ENCODE measurements around the gene FBXO31. TPM values are rescaled to one million over a fixed set of nuclear protein-coding genes. Genes with fewer than 3 reads are reported as not detected.
A peak's percentile ranks its signal among the peaks of the same experiment; 100 is the strongest.
"Not testable (repeated sequence)": the region's sequence is repeated elsewhere in the genome, so short reads cannot be mapped to it uniquely, and the experiment has no call there.

Gene FBXO31
- total and polyA plus RNA-seq, 2 of the 13 experiments (the other 11 are each of a cell fraction or from before 2014, with no cell fraction given): 92.4 to 101 TPM

DNA sequence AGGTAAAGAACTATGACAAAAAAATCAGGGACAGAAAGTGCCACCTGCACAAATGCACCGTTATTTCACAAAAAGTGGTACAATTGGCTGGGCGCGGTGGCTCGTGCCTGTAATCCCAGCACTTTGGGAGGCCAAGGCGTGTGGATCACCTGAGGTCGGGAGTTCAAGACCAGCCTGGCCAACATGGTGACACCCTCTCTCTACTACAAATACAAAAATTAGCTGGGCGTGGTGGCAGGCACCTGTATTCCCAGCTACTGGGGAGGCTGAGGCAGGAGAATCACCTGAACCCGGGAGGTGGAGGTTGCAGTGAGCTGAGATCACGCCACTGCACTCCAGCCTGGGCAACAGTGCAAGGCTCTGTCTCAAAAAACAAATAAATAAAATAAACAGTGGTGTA lies 6.3 kb upstream of the FBXO31 start:
- H3K36me3 ChIP-seq (replicated peaks in 1 of 2; ENCODE audit: control insufficient read depth in 1 of 2, insufficient read depth in 2 of 2, low read length in 2 of 2); H3K4me2 ChIP-seq (ENCODE audit: low read depth, low read length); H2AFZ ChIP-seq (ENCODE audit: low read length); H3K9ac ChIP-seq (ENCODE audit: insufficient read depth, low read depth, low read length); H3K27me3 ChIP-seq (ENCODE audit: control insufficient read depth in 1 of 2, insufficient read depth in 2 of 2, low read length in 2 of 2); H3K4me3 ChIP-seq (replicated peaks in 1 of 3; ENCODE audit: insufficient read depth in 1 of 3, low read depth in 2 of 3, low read length in 3 of 3); CTCF ChIA-PET (ENCODE audit: low intra/inter-chr PET ratio, low total read pairs); H3K9me3 ChIP-seq (ENCODE audit: low read length); DNase-seq (ENCODE audit: low spot score); FAIRE-seq; ATAC-seq; BruUV-seq (replicated peaks): not testable (repeated sequence)
- TF ChIP-seq, protein P1, sequence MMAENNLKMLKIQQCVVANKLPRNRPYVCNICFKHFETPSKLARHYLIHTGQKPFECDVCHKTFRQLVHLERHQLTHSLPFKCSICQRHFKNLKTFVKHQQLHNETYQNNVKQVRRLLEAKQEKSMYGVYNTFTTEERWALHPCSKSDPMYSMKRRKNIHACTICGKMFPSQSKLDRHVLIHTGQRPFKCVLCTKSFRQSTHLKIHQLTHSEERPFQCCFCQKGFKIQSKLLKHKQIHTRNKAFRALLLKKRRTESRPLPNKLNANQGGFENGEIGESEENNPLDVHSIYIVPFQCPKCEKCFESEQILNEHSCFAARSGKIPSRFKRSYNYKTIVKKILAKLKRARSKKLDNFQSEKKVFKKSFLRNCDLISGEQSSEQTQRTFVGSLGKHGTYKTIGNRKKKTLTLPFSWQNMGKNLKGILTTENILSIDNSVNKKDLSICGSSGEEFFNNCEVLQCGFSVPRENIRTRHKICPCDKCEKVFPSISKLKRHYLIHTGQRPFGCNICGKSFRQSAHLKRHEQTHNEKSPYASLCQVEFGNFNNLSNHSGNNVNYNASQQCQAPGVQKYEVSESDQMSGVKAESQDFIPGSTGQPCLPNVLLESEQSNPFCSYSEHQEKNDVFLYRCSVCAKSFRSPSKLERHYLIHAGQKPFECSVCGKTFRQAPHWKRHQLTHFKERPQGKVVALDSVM (CRISPR knock-in tag; IDR thresholded peaks at IDR 0.05): peak; percentile 52; the same call in 1 of the 2 replicates
- TF ChIP-seq, protein P2, sequence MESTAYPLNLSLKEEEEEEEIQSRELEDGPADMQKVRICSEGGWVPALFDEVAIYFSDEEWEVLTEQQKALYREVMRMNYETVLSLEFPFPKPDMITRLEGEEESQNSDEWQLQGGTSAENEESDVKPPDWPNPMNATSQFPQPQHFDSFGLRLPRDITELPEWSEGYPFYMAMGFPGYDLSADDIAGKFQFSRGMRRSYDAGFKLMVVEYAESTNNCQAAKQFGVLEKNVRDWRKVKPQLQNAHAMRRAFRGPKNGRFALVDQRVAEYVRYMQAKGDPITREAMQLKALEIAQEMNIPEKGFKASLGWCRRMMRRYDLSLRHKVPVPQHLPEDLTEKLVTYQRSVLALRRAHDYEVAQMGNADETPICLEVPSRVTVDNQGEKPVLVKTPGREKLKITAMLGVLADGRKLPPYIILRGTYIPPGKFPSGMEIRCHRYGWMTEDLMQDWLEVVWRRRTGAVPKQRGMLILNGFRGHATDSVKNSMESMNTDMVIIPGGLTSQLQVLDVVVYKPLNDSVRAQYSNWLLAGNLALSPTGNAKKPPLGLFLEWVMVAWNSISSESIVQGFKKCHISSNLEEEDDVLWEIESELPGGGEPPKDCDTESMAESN (CRISPR knock-in tag; conservative IDR thresholded peaks at IDR 0.05): 0 out of 2 replicates have a peak, but pooled peaks have one; percentile 5
- 90% methylated on average over 9 of the region's 9 CpGs for WGBS (ENCODE audit: low lambda C conversion rate)
- intact Hi-C loops (cut with micrococcal nuclease; ENCODE audit: unreplicated experiment): loop anchor here (10.0 kb wide), 2 partner anchors 95 to 465 kb away; no protein-coding TSS in a partner anchor
- Histone ChIP-seq H3K27ac (ENCODE audit: extremely low read length, insufficient read depth, low read length) (peak overlapping the region; percentile 66), H3K79me2 (ENCODE audit: insufficient read depth, low read length) (peaks cover 31% of the 10 kb centered on the region), H4K20me1 (ENCODE audit: insufficient read depth, low read length) (peaks cover 22% of the 10 kb centered on the region), H3K4me1 (ENCODE audit: insufficient read depth, low read length) (peaks cover 71% of the 10 kb centered on the region)
- POLR2A ChIA-PET: interaction anchor here (1.6 to 4.2 kb wide), 4 partner anchors 8 to 72 kb away, joined by 5 to 62 read pairs (median 24); partner anchors contain the start of gene C16orf95
- in situ Hi-C loops (cut with HindIII; ENCODE audit: extremely low pct_ligation_motif_present, low pct_unique_long_range_greater_than_20kb): loop anchor here (25.0 kb wide), 1 partner anchor 472 kb away; the partner anchor contains the start of gene SLC7A5

All from HepG2 (cell line).